Myometrial cell (primary cell): ENCODE data around the gene MRPL19. TPM values are rescaled to one million over a fixed set of nuclear protein-coding genes. Genes with fewer than 3 reads are reported as not detected.

ENCODE experiments used
- total RNA-seq: library from RNA; depleted of rRNA; stranded (reverse); fragments of >200 nt; gene quantifications from 2 replicates; pipeline ENCODE4 v1.2.3, GENCODE V29; 2015

MRPL19 gene
- total RNA-seq: 45.3 and 66.8 TPM in 2 replicates

GRCh38 chr2:75646583-75647425 is at the start of gene MRPL19:
Gene MRPL19 (plus strand): TSS chr2:75646783. CDS start chr2:75646808, 25 bp downstream.

GRCh38 chr2:75710577-75711253 is 64.1 kb downstream of the MRPL19 start, which contains the start of gene GCFC2:
Gene GCFC2 (minus strand): TSS chr2:75710915. CDS start chr2:75710855, 60 bp downstream.

Other genes with a start within 250 kb of the MRPL19 start
- gene EVA1A, start 85.8 kb upstream of the MRPL19 start, total RNA-seq: 14.5 and 19.0 TPM in 2 replicates
- gene GCFC2, start 64.1 kb downstream of the MRPL19 start, total RNA-seq: 10.7 and 12.2 TPM in 2 replicates